H1 (cell line): ENCODE data around the gene EML4. TPM values are rescaled to one million over a fixed set of nuclear protein-coding genes. Genes with fewer than 3 reads are reported as not detected.

Experiments used
- ASH2L ChIP-seq: fragments of 200-600, 300-600 bp; sonication (generic); IDR thresholded peaks from one replicate; pipeline ENCODE4 v1.7.1; 2017; ENCODE audit warnings: low read length
- BRCA1 ChIP-seq: IDR thresholded peaks from 2 replicates; pipeline ENCODE4 v1.6.1; 2012; ENCODE audit warnings: low read depth, low read length, improper control_type of control experiment
- CHD1 ChIP-seq: IDR thresholded peaks from 2 replicates; pipeline ENCODE4 v1.6.1; 2012; ENCODE audit warnings: low read depth, low read length, improper control_type of control experiment
- SIX5 ChIP-seq: IDR thresholded peaks from 2 replicates; pipeline ENCODE4 v1.6.1; 2011; ENCODE audit warnings: mild to moderate bottlenecking, low read depth, low read length
- SP1 ChIP-seq: IDR thresholded peaks from 2 replicates; pipeline ENCODE4 v1.6.1; 2011; ENCODE audit warnings: low read depth, low read length
- polyA plus RNA-seq, 7 experiments: library from polyadenylated mRNA; depleted of rRNA in 3 of 7; stranded (reverse) in 5 of 7; unstranded in 2 of 7; fragments of >200 nt in 5 of 7; fragments of 200-250 nt in 2 of 7; gene quantifications; 1 replicate in 5 of 7; 2 replicates in 1 of 7; 4 replicates in 1 of 7; pipeline versions ENCODE4 v1.2.1 to v1.2.3, GENCODE V29; 2011 to 2013; ENCODE audit warnings: missing spikeins in 2 of 7, mixed read lengths in 2 of 7
- total RNA-seq: library from RNA; stranded (reverse); fragmentation: NEBNext Ultra II Directional; extraction: Animal tissue kit (Norgen Biotek cat#: 25700); gene quantifications from 2 replicates; pipeline ENCODE4 v1.2.1, GENCODE V29; 2021
- TF ChIP-seq, protein P1 (sequence below): IDR thresholded peaks from 2 replicates; pipeline ENCODE4 v1.6.1; 2011; ENCODE audit warnings: low read length, improper control_type of control experiment

The EML4 gene
- total and polyA plus RNA-seq, 2 of the 8 experiments (the other 6 are each of a cell fraction or from before 2014, with no cell fraction given) = 50.1 to 104 TPM

DNA sequence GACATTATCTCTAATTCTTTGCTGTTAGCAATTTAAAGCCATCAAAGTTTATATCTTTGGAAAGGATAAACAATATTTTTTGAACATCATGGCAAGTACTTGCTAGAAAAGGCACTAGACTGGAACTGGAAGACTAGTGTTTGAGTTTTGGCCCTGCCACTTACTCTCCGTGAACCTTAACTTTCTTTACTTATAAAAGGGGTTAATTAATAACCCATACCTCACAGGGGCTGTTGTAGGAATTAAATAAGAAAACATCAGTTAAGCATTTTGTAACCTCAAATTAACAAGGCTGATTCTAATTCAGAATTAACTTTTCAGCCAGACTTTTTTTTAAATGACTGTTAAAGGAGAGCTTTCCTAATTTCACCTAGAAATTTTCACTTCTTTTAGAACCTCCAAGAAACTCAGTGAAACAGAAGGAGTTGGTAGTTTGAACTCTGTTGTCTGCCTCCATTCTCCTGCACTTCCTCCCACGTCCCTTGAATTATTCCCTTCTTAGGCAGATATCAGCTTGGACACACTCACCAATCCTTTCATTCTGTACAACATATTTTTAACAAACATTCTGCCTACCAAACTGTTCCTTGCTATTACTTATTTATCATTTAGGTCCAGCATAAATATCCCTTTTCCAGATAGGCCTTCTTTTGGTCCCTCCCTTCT lies 112.4 kb downstream of the EML4 start (continued):
- no peak for TF ChIP-seq CHD1
- no peak for TF ChIP-seq SP1
- TF ChIP-seq, protein P1, sequence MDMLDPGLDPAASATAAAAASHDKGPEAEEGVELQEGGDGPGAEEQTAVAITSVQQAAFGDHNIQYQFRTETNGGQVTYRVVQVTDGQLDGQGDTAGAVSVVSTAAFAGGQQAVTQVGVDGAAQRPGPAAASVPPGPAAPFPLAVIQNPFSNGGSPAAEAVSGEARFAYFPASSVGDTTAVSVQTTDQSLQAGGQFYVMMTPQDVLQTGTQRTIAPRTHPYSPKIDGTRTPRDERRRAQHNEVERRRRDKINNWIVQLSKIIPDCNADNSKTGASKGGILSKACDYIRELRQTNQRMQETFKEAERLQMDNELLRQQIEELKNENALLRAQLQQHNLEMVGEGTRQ = no peak
- TF ChIP-seq SIX5 = no peak
- TF ChIP-seq BRCA1 = no peak
- no peak for TF ChIP-seq ASH2L
